ENCODE data around the gene EPB41L2.
"Not testable (repeated sequence)": the region's sequence is repeated elsewhere in the genome, so short reads cannot be mapped to it uniquely, and the experiment has no call there.

EPB41L2 gene

DNA sequence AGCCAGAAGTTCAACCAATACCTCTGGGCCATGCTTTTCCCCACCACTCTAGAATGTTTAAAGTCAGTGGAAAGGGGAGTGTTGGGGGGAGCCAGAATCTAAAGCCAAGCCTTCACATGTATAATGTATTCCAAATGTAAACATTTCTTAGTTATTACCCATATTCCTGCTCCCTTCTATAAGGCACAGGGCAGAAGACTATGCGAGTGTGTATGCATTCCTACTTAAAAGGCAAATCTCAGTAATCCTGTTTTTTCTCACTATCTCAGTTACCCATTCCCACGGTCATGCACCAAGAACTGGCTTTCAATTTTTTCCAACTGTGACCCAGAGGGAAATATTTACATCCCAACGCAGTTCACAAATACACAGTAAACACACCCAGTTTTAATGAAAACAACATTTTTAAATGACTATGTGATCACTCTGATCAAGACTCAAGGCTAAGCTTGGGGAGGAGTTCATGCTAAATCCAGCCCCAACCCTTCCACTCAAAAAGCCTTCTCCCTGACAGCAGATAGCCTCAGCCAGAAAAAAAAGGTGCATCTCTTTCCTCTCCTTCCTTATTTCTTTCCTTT is 57.5 kb downstream of the EPB41L2 start:
- DNase-seq (ENCODE audit: low read depth in 1 of 2, low spot score in 1 of 2), result no peak

DNA sequence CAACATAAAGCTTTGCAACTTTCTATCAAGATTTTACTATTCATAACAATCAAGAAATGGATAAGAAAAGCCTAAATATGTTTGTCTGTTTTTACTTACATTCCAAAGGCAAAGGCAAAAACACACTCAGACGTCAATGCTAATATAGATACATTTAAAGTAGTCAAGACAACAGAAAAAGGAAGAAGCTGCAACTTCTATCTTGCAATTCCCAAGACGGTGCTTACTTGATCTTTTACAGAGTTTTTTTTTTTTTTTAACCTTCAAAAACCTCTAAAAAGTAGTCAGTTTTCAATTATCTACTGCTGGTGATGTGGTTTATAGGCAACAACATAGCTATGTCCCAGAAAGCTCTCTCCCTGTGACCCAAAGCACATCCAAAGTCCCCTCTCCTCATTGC is 58.1 kb downstream of the EPB41L2 start:
- DNase-seq (ENCODE audit: low read depth in 1 of 2, low spot score in 1 of 2), result no peak

DNA sequence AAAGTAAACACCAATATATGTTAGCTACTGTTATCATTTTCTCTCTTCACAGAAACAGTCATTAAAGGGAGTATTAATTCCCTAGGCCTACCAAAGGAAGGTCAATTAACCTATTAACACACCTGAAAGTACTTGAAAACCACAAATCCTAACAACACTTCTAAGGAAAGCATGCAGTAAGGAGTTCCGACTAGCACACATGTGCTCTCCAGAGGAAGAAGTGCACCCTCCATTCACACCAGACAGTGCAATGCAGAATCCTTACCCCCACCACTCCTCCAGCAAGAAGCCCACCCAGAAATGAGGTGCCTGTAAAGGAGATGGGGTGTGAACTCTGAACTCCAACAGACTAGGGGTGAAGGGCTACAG is 58.7 kb downstream of the EPB41L2 start:
- DNase-seq (ENCODE audit: low read depth in 1 of 2, low spot score in 1 of 2), result no peak

DNA sequence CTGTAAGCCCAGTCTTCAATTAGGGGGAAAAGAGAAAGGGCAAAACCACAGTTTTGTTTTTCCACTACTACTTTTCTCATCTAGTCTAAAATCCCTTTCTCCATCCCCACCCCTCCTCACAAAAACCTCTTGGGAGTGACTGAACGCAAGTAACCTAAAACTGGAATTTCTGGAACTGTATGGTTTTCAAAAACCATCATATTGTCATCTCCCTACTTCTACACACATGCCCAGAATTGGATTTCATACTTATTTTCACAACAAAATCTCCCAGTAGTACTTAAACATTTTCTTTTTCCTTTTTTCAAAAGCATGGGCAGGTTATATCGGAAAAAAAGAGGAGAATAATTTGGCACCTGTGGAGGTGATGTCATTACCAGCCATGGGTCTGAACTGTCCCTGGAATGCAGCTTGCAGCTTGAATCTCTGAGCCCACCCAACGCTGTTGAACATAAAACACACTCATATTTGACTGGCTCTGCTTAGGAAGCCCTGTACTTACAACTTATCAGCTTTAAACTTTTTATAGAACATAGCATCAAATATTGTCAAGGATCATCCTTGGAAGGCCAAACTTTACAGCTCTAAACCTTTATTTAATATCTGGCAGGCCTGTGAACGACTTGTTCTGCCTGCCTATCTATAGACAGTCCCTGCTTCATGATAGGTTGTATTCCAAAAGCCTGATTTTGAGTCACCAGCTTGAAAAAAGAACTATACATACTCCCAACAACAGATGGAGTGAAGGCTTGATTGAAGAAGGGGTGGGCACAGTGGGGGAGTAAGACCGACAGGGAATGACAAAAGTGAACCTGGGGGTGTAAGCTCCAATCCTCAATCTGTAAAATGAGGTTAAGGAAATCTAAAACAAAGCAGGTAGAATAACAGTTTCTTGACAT is 59.3 kb downstream of the EPB41L2 start:
- DNase-seq (ENCODE audit: low read depth in 1 of 2, low spot score in 1 of 2), result no peak

DNA sequence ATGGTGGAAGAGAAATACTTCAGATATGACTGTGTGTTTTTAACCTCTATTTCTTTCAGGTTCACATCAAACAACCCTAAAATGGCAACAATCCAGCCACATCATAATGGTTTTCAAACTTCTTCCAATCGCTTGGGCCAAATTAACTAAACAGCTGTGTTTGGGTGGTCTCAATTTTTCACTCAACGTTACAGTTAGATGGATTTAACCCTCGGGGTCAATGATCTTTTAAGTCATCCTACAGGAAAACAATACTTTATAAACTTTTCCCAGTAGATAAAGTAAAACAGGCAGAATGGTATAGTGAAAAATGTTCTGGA is 60.4 kb downstream of the EPB41L2 start:
- no peak for DNase-seq (ENCODE audit: low read depth in 1 of 2, low spot score in 1 of 2)

DNA sequence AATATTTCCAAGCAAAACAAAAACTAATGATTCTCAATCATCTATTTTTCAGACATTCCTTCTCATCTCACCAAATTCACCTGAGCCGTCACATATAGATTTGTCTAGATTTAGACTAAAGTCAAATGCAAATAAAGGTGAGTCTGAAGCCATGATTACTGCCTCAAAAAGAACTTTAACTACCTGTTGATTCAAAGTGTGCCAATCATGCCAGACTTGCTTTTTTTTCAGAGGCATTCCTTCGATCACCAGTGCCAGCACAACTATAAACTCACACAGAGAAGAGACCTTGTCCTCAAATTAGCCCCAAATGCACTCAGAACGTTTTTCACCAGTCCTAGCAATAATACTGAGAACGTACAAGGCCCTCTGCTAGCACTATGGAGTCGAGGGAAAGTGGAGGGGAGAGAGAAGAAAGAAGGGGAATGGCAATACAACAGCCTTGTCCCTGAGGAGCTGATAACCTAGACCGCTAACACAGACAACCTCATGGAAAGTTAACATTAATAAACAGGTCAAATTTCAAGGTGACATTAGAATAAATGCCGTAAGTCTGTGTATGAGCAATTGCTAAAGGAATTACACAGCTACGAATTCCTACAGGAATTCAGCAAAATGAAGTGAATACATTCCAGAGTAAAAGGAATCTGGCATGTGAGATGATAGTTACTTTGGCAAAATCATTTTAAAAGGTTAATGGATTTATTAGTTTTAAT is 60.9 kb downstream of the EPB41L2 start:
- no peak for DNase-seq (ENCODE audit: low read depth in 1 of 2, low spot score in 1 of 2)

DNA sequence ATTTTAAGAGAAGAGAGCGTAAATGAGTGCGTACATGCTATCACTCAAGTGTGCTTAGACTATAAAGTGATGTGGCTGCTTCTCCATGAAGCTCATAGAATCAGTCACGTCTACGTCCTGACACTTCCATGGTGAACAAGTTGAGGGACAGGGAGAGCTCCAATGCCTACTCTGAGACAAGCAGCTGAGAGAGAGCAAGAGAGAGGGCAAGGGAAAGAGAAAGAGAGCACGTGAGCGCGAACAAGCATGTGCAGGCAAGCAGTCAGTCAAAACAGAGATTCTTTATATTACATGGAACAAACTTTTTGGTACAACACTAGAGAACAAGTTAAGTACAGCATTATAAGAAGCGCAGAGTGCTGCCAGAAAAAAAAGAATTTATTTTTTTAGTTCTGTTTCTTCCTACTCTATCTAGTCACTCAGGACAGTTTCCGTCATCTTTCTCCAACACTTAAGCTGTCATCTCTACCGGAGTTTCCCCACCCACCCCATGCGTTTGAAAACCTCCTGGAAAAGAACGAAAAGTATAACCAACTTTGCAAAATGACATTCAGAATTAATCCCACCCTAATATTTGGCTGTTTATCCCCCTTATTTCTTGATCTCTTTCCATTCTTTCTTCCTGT is 61.8 kb downstream of the EPB41L2 start:
- DNase-seq (ENCODE audit: low read depth in 1 of 2, low spot score in 1 of 2), result no peak

DNA sequence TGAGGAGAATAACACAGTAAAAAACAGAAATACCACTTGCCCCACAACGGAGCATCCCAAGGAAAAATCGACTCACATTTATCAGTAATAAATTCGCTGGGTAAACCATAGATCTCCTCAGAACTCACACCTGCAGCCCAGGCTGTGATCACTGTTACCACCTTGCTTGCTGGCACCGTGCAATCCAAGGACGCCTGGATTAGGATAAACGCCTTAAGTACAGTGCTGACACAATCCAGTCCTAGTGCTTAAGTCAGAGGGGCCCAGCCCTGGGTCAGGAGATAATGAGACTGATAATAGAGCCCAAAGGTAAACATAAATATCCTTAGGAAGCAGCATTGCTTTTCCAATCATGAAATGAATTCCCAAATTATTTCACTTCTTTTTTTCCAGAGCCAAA is 62.5 kb downstream of the EPB41L2 start:
- no peak for DNase-seq (ENCODE audit: low read depth in 1 of 2, low spot score in 1 of 2)

DNA sequence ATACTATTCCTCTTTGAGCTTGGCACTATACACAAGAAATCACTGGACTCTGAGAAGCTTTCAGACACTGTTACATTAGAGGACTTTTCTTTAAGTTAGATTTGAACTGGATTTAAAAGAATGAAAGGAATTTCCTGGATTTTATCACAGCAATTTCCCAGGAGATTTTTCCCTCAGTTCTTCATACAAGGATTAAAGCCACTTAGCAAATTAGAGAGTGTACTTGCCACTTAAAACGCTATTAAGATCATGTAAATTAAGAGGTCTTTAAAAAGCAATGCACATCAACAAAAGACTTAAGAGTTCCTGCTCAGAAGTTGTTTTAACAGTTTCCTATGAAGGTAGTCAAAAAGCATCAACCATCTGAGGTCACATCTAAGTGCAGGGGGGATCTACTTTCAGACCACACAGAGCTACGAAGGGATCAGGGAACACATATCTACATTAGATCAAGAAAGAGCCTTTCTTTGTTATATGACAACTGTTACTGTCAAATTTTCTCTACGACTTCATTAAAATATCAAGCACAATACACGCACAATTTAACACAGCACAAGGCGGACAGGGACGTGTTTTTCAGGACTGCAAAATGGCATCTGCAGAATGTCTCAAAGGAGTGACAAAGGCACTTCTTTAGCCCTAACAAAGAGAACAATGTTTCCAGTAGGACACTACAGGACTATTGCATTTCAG is 65.8 kb downstream of the EPB41L2 start:
- no peak for DNase-seq (ENCODE audit: low read depth in 1 of 2, low spot score in 1 of 2)

DNA sequence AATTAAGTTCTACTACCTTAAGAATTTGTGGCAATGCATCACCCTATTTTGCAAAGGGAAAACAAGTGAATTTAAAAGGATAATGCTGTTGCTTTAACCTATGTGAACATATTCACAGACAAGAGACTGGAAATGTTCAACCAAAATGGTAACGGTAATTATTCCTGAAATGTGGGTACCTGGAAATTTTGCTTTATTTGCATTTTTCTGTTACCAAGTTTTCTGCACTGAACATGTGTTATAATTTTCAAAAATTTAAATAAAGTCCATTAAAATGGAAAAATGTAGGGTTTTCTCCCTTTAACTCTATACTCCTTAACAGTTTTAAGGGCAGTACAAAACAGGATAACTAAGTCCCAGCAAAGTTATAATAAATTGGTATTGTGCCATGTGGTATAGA is 66.4 kb downstream of the EPB41L2 start:
- DNase-seq (ENCODE audit: low read depth in 1 of 2, low spot score in 1 of 2), result no peak

DNA sequence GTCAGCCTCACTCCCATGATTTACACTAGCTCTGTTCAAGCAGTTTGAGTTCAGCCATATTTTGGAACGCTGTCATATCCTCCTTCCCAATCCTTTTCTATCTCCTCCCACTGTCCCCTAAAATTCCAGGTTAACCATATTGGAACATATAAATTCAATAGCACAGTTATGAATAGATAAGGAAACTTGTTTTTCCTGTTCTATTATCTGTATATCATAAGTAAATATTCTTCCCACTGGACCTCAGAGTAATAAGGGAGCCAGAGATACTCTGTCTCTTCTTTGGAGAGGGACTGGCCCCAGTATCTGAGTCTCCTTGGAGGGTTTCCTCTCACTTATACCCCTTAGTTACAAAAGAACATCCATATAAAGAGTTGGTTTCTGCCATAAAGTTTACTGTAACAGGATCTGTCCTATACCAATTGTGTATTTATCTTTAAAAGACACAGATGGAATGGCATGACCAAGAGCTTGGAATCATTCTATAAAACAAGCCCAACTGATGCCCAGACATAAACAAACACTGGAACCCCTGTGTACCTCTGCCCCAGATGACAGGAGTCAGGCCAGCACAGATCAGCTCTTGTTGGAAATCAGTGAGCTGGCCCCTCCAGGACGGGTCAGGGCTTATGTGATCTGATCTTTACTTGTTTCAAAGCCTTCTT is 67.1 kb downstream of the EPB41L2 start:
- DNase-seq (ENCODE audit: low read depth in 1 of 2, low spot score in 1 of 2), result no peak

DNA sequence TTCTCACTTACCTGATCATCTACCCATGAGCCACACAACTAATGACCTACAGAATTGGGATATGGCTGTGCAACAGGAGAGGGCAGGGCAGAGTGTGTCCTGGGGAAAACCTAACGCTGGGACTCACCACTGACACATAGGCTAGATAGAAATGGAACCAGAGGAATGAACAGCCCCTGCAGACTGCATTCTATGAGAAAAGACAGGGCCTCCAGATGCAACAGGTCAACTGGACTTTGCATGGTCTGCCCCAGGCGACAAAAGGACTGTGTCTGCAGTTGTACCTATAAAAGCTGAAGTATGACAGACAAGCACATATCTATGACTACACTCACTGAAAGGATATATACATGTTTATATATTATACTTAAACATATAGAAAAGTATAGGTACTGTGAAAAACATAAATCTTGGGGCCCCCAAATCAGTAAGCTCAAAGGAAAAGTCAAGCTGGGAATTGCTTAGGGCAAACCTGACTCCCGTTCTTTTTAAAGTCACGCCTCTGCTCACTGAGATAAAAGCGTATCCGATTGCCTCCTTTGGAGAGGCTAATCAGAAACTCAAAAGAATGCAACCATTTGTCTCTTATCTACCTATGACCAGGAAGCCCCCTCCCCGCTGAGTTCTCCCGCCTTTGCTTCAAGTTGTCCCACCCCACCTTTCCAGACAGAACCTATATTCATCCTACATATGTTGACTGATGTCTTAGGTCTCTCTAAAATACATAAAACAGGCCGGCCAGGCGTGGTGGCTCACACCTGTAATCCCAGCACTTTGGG is 68.5 kb downstream of the EPB41L2 start:
- DNase-seq (ENCODE audit: low read depth in 1 of 2, low spot score in 1 of 2), result no peak

DNA sequence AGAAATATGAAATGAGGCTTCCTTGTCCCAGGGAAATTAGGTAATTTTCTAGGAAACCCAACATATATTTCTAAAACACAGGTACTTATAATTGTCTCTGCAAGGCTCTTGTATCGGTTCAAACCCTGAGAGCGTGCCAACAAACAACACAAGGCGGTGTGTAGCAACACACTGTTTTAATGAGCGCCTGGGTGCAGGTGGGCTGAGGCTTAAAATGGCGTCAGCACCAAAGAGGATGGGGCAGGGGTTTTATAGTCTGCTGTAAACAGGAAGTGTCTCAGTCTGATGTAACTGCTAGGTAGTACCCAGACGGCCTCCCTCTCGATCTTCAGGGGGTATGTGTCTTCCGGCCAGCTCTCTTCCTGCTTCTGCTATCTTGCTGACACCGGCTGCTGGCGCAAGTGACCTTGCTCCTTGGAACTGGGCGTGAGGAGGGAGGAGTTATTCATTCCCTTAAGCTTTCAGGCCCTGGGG is 69.7 kb downstream of the EPB41L2 start:
- DNase-seq (ENCODE audit: low read depth in 1 of 2, low spot score in 1 of 2), result no peak

DNA sequence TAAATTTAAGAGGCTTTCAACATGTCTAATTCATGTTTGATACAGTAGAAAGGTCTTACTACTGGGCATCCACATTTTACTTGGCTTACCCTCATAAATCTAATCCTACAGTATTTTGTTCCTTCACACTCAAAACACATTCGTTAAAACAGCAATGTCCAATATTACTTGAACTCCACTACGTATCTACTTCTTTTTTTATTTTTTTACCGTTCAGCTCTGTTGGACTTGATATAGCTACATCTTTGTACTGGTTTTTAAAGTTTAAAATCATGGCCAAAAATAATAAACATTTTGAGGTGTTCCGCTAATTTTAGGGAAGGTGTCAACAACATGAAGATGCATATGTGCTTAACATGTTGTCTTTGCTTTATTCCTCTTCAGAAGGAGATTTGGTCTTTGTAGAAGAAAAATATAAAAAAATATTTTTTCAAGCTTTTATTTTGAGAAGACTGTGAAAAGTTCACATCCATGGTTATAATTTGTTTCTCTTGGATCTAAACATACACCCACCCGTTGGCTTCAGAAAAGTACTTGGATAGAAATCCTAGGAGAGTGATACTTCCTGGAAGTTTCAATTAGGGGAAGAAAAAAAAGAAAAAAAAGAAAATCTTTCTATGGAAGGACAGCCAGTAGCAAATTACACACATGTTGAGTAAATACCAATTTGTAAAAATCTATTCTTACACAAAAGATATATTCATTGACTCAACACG is 71.5 kb downstream of the EPB41L2 start:
- no peak for DNase-seq (ENCODE audit: low read depth in 1 of 2, low spot score in 1 of 2)

DNA sequence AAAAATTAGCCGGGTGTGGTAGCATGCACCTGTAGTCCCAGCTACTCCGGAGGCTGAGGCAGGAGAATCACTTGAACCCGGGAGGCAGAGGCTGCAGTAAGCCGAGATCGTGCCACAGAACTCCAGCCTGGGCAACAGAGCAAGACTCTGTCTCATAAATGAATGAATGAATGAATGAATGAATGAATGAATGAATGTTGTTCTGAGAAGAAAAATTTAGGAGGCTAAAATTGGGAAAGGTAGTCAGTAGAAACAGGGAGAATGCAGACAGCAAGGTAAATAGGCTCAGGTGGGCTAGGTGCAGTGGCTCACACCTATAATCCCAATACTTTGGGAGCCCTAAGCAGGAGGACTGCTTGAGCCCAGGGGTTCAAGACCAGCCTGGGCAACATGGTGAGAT is 75.5 kb downstream of the EPB41L2 start:
- not testable (repeated sequence) for DNase-seq (ENCODE audit: low read depth in 1 of 2, low spot score in 1 of 2)

DNA sequence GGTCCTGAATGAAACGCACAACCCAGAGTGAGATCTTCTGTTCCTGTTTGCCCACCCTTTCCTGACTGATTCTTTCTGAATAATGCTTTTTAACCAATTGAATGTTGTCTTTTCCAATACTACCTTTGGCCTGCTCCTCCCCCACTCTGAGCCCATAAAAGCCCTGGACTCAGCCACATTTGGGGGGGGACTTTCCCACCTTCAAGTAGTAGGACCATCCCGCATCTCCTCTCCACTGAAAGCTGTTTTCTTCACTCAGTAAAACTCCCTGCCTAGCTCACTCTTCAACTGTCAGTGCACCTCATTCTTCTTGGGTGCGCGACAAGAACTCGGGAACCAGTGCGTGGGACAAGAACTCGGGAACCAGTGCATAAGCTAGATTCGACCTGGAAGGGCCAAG is 77.9 kb downstream of the EPB41L2 start:
- no peak for DNase-seq (ENCODE audit: low read depth in 1 of 2, low spot score in 1 of 2)

DNA sequence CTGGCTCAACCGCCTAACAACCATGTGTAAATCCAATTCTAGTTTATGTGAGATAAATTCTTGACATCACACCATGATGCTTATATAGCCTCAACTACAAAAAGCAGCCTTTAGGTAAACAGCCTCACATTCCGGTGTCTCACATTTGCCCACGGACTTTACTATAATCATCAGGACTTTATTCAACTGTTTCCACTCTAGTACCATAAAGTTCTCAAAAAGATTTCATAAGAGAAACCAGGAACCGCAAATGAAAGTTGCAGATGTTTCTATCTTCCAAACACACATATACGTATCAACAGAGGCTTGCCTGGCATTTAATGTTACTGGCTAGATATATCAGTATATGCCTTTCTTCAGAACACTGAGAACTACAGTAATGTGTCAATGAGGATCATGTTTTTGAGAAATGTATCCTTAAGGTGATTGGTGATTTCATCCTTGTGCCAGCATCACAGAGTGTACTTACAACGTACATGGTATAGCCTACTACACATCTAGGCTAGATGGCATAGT is 80.0 kb downstream of the EPB41L2 start:
- no peak for DNase-seq (ENCODE audit: low read depth in 1 of 2, low spot score in 1 of 2)

DNA sequence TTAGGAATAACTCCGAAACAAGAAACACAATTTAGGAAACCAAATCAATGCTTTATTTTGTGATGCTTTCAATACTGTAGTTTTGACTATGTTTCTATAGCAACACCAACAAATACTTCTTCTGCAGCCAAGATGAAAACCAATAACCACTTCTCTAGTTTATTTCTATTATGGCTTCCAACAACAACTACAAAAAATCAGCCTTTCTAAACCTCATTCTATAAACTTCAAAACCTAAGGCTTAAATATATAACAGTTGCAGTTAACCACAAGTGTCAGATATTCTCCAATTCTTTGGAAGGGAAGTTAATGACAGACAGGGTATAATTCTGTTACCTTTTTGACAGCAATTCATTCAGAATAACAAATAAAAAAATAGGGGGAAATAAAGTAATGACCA is 80.9 kb downstream of the EPB41L2 start:
- DNase-seq (ENCODE audit: low read depth in 1 of 2, low spot score in 1 of 2), result no peak

DNA sequence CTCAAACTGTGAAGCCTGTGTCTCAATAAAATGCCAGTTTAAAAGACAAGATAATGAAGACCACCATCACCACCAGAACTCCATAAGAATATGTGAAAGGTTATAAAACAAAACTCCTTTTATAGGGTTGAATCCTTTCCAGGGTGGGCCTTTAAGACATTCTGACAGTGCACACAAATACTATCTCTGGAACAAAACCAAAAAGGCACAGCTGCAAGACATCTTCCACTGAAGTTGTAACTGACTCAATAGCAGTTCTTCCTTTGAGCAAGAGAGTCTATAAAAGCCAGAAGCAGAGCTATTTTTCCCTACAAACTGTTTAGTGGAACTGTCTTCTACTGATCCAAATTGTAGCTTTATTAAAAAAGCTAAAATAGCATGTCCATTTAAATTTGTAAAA is 81.6 kb downstream of the EPB41L2 start:
- no peak for DNase-seq (ENCODE audit: low read depth in 1 of 2, low spot score in 1 of 2)
